GM18907 (cell line): ENCODE measurements around the gene ZNF664.

Experiments
- ATAC-seq: cut with Tn5 transposase; IDR thresholded peaks from one replicate; pipeline ENCODE4 v1.9.1; 2021; ENCODE audit warnings: mild to moderate bottlenecking, moderate library complexity; ENCODE audit not compliant: unreplicated experiment

ZNF664 gene

GRCh38 chr12:124006846-124007713 is 34.1 kb downstream of the ZNF664 start:
- no peak for ATAC-seq

GRCh38 chr12:124007826-124008570 is 35.0 kb downstream of the ZNF664 start:
- no peak for ATAC-seq

- ATAC-seq = no peak
Observed at GRCh38 chr12:124008595-124008994, 35.6 kb downstream of the ZNF664 start.

- no peak for ATAC-seq
Observed at GRCh38 chr12:124009781-124010180, 36.8 kb downstream of the ZNF664 start.

- ATAC-seq = no peak
Observed at GRCh38 chr12:124010687-124011086, 37.7 kb downstream of the ZNF664 start.

- no peak for ATAC-seq
Observed at GRCh38 chr12:124011435-124012115, 38.6 kb downstream of the ZNF664 start.

- ATAC-seq = no peak
Observed at GRCh38 chr12:124013073-124013472, 40.1 kb downstream of the ZNF664 start.

GRCh38 chr12:124015494-124016461 is 42.8 kb downstream of the ZNF664 start:
- no peak for ATAC-seq

GRCh38 chr12:124017064-124017463 is 44.0 kb downstream of the ZNF664 start:
- ATAC-seq = no peak

- ATAC-seq = no peak
Observed at GRCh38 chr12:124018539-124018938, 45.5 kb downstream of the ZNF664 start.

GRCh38 chr12:124019115-124019514 is 46.1 kb downstream of the ZNF664 start:
- ATAC-seq = no peak

GRCh38 chr12:124020514-124020949 is 47.5 kb downstream of the ZNF664 start:
- ATAC-seq = no peak

- ATAC-seq = no peak
Observed at GRCh38 chr12:124021007-124021406, 48.0 kb downstream of the ZNF664 start.

GRCh38 chr12:124022161-124022560 is 49.1 kb downstream of the ZNF664 start:
- ATAC-seq = no peak

GRCh38 chr12:124024263-124024678 is 51.3 kb downstream of the ZNF664 start:
- ATAC-seq = no peak

GRCh38 chr12:124024776-124025175 is 51.8 kb downstream of the ZNF664 start:
- no peak for ATAC-seq

GRCh38 chr12:124025661-124026060 is 52.6 kb downstream of the ZNF664 start:
- ATAC-seq = no peak

- ATAC-seq = no peak
Observed at GRCh38 chr12:124026755-124027745, 54.0 kb downstream of the ZNF664 start.
